Loucy (cell line): ENCODE results near the gene CASP8.
"Not testable (repeated sequence)": the region's sequence is repeated elsewhere in the genome, so short reads cannot be mapped to it uniquely, and the experiment has no call there.

Source experiments
- H2AFZ ChIP-seq: fragments of 200-600 bp; sonication (generic); 2 replicates; pipeline ENCODE4 v1.6.0; 2016; ENCODE audit warnings: antibody characterized with exemption, mild to moderate bottlenecking, low read length, moderate library complexity
- H3F3A ChIP-seq: fragments of 200-600 bp; 2 replicates; pipeline ENCODE4 v1.6.0; 2016; ENCODE audit warnings: antibody characterized with exemption, low read depth, mild to moderate bottlenecking
- H3K27me3 ChIP-seq: fragments of 200-600 bp; sonication (generic); 2 replicates; pipeline ENCODE4 v1.6.1; 2014; ENCODE audit warnings: low read length, mild to moderate bottlenecking; ENCODE audit not compliant: insufficient read depth, poor library complexity, severe bottlenecking
- H3K36me3 ChIP-seq: fragments of 200-600 bp; sonication (generic); 2 replicates; pipeline ENCODE4 v1.6.1; 2016; ENCODE audit warnings: low read length; ENCODE audit not compliant: insufficient read depth
- H3K4me1 ChIP-seq: fragments of 200-600 bp; sonication (generic); 2 replicates; pipeline ENCODE4 v1.5.1; 2014; ENCODE audit warnings: low read length, mild to moderate bottlenecking; ENCODE audit not compliant: insufficient read depth, poor library complexity, severe bottlenecking
- H3K4me2 ChIP-seq: fragments of 200-600 bp; sonication (generic); 2 replicates; pipeline ENCODE4 v1.6.0; 2014; ENCODE audit warnings: antibody characterized with exemption, low read length, low read depth, mild to moderate bottlenecking; ENCODE audit not compliant: poor library complexity, severe bottlenecking
- H3K4me3 ChIP-seq: fragments of 200-600 bp; sonication (generic); 2 replicates; pipeline ENCODE4 v1.5.1; 2014; ENCODE audit warnings: low read length, mild to moderate bottlenecking, mixed read lengths; ENCODE audit not compliant: poor library complexity, severe bottlenecking
- H3K79me2 ChIP-seq: fragments of 200-600 bp; sonication (generic); 2 replicates; pipeline ENCODE4 v1.6.1; 2014; ENCODE audit warnings: low read length; ENCODE audit not compliant: insufficient read depth
- H3K9ac ChIP-seq: fragments of 200-600 bp; sonication (generic); 2 replicates; pipeline ENCODE4 v1.6.0; 2014; ENCODE audit warnings: mild to moderate bottlenecking, low read depth, low read length, moderate library complexity; ENCODE audit not compliant: poor library complexity, severe bottlenecking
- H3K9me2 ChIP-seq: fragments of 200-600 bp; sonication (generic); replicated peaks from 2 replicates; pipeline ENCODE4 v1.6.1; 2016; ENCODE audit warnings: low read depth, low read length, mixed read lengths
- H3K9me3 ChIP-seq: fragments of 200-600 bp; sonication (generic); 2 replicates; pipeline ENCODE4 v1.6.1; 2014; ENCODE audit warnings: mild to moderate bottlenecking, antibody characterized with exemption, low read length, low read depth; ENCODE audit not compliant: insufficient read depth
- H4K20me1 ChIP-seq: fragments of 200-600 bp; sonication (generic); 2 replicates; pipeline ENCODE4 v1.6.0; 2014; ENCODE audit warnings: antibody characterized with exemption, low read length, mild to moderate bottlenecking; ENCODE audit not compliant: insufficient read depth, poor library complexity, severe bottlenecking
- EZH2phosphoT487 ChIP-seq: fragments of 200-600 bp; IDR thresholded peaks from 2 replicates; pipeline ENCODE4 v1.6.1; 2018; ENCODE audit warnings: antibody characterized with exemption, mild to moderate bottlenecking, moderate library complexity, borderline replicate concordance
- TF ChIP-seq, protein P1 (sequence below): fragments of 200-600 bp; sonication (generic); conservative IDR thresholded peaks from 2 replicates; pipeline ENCODE4 v1.5.1; 2014; ENCODE audit warnings: mild to moderate bottlenecking, antibody characterized with exemption, low read length

CASP8 gene

DNA sequence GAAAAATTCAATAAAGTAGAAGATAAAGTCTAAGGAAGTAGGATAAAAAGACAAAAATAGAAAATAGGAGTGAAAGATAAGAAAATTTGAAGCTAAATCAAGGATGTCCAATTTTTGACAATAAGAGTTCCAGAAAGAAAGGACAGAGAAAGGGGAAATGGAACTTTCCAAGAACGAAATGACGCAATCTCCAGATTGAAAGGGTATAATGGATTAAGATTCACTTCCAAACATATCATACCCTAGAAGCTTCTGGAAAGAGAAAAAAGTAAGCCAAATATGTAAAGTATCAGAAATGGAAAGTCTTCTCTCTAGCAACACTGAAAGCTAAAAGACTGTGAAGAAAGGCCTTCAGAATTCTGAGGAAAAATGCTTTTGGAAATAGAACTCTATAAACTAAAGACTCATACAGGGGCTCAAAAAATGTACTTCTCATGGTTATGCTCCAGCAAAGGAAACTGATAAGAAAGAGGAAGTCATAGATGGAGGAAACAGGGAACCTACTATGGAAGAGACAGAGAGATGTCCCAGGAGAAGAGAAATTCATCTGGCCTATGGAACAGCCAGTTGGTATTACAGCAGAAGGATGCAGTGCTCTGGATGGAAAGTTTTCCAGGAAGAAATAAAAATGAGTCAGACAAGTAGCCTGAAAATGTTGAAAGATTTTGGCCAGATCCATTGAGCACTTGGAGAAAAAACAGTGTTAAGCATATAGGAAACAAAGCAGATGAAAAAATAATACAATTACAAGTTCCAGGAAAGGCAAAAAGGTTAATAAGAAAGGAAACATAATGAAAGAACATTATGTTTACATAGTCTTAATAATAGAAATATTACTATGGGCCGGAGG is 20.1 kb downstream of the CASP8 start:
- Histone ChIP-seq H3K9me2 (no peaks in the 10 kb centered on the region), H3K4me2 (no peak overlapping the region), H3K4me1 (no peaks in the 10 kb centered on the region), H3K9me3 (no peaks in the 10 kb centered on the region), H3K79me2 (no peaks in the 10 kb centered on the region), H3K9ac (no peak overlapping the region), H3K4me3 (no peak overlapping the region), H2AFZ (no peak overlapping the region), H3K36me3 (peaks cover 55% of the 10 kb centered on the region), H3K27me3 (no peaks in the 10 kb centered on the region), H3F3A (no peaks in the 10 kb centered on the region), H4K20me1 (no peaks in the 10 kb centered on the region)
- TF ChIP-seq EZH2phosphoT487, result no peak
- TF ChIP-seq, protein P1, sequence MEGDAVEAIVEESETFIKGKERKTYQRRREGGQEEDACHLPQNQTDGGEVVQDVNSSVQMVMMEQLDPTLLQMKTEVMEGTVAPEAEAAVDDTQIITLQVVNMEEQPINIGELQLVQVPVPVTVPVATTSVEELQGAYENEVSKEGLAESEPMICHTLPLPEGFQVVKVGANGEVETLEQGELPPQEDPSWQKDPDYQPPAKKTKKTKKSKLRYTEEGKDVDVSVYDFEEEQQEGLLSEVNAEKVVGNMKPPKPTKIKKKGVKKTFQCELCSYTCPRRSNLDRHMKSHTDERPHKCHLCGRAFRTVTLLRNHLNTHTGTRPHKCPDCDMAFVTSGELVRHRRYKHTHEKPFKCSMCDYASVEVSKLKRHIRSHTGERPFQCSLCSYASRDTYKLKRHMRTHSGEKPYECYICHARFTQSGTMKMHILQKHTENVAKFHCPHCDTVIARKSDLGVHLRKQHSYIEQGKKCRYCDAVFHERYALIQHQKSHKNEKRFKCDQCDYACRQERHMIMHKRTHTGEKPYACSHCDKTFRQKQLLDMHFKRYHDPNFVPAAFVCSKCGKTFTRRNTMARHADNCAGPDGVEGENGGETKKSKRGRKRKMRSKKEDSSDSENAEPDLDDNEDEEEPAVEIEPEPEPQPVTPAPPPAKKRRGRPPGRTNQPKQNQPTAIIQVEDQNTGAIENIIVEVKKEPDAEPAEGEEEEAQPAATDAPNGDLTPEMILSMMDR, result no peak

DNA sequence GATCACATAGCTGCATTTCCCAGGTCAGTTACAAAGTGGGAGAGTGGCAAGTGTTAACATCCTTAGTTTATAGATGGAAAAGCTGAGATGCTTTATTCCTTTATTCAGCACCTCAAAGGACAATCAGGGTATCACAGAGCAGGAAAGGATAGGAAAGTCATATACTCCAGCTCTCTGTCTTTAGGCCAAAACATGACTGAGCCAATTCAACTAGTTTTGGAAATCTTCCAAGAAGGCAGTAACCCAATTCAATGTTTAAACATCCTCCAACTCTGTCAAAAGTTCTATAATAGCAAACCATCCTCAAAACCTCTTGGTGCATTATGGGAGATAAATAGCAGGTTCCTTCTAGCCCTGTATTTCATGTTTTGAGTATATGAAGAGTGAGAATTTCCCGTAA is 25.2 kb downstream of the CASP8 start:
- H3F3A ChIP-seq, result no peaks in the 10 kb centered on the region
- no peaks in the 10 kb centered on the region for H4K20me1 ChIP-seq
- no peak overlapping the region for H3K4me3 ChIP-seq
- H3K4me2 ChIP-seq, result no peak overlapping the region
- H3K79me2 ChIP-seq, result no peaks in the 10 kb centered on the region
- TF ChIP-seq, protein P1, result no peak
- TF ChIP-seq EZH2phosphoT487, result no peak
- H2AFZ ChIP-seq, result no peak overlapping the region
- no peak overlapping the region for H3K9ac ChIP-seq
- H3K36me3 ChIP-seq, result peaks cover 60% of the 10 kb centered on the region
- H3K9me2 ChIP-seq, result no peaks in the 10 kb centered on the region
- H3K4me1 ChIP-seq, result no peaks in the 10 kb centered on the region
- H3K27me3 ChIP-seq, result no peaks in the 10 kb centered on the region
- peaks cover 2% of the 10 kb centered on the region; the same call in 1 of the 2 replicates for H3K9me3 ChIP-seq

DNA sequence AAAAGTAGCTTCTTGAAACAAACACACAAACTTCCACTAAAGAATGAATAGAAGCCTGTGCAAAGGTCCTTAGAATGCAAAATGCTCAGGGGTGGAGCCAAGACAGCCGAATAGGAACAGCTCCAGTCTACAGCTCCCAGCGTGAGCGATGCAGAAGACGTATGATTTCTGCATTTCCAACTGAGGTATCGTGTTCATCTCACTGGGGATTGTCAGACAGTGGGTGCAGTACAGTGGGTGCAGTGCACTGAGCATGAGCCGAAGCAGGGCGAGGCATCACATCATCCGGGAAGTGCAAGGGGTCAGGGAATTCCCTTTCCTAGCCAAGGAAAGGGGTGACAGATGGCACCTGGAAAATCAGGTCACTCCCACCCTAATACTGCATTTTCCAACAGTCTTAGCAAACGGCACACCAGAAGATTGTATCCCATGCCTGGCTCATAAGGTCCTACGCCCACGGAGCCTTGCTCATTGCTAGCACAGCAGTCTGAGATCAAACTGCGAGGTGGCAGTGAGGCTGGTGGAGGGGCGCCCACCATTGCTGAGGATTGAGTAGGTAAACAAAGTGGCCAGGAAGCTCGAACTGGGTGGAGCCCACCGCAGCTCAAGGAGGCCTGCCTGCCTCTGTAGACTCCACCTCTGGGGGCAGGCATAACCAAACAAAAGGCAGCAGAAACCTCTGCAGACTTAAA is 30.3 kb downstream of the CASP8 start:
- H3K79me2 ChIP-seq, H3K9ac ChIP-seq, H3K4me1 ChIP-seq, H4K20me1 ChIP-seq, H3F3A ChIP-seq, H3K4me2 ChIP-seq, H3K9me2 ChIP-seq, H3K9me3 ChIP-seq, H3K27me3 ChIP-seq, H3K4me3 ChIP-seq, H2AFZ ChIP-seq: not testable (repeated sequence)
- peaks cover 50% of the 10 kb centered on the region; the same call in 1 of the 2 replicates for H3K36me3 ChIP-seq
